ENCODE data around the gene IL9. TPM values are rescaled to one million over a fixed set of nuclear protein-coding genes. Genes with fewer than 3 reads are reported as not detected.

IL9 gene
- total RNA-seq, 1 experiment from 2014 or later = not detected

- in situ Hi-C loops (cut with HindIII; ENCODE audit: low pct_unique_long_range_greater_than_20kb, low sequenced_read_pairs) (no loop called here), intact Hi-C loops (cut with micrococcal nuclease; ENCODE audit: unreplicated experiment) (loop anchor here (10.0 kb wide), 1 partner anchor 891 kb away; no protein-coding TSS in a partner anchor)
- ChIA-PET CTCF (interaction anchor here (1.3 kb wide), 1 partner anchor 322 kb away, joined by 3 read pairs; no protein-coding TSS in a partner anchor), POLR2A (no interaction called here)
- no TSS peak for BruUV-seq (replicated peaks)
- H3K9me3 ChIP-seq (ENCODE audit: control insufficient read depth, insufficient read depth, low read depth, low read length) = no peaks in the 10 kb centered on the region
- no peak overlapping the region for H3K4me3 ChIP-seq (ENCODE audit: low read depth in 2 of 2, low read length in 2 of 2)
- no peak overlapping the region for H3K27ac ChIP-seq (ENCODE audit: low read length)
- no peaks in the 10 kb centered on the region; the same call in 1 of the 2 replicates for H3K4me1 ChIP-seq (ENCODE audit: control insufficient read depth, insufficient read depth, low read length)
- DNase-seq (ENCODE audit: low read depth, low spot score) = no peak
- TF ChIP-seq, protein P1, sequence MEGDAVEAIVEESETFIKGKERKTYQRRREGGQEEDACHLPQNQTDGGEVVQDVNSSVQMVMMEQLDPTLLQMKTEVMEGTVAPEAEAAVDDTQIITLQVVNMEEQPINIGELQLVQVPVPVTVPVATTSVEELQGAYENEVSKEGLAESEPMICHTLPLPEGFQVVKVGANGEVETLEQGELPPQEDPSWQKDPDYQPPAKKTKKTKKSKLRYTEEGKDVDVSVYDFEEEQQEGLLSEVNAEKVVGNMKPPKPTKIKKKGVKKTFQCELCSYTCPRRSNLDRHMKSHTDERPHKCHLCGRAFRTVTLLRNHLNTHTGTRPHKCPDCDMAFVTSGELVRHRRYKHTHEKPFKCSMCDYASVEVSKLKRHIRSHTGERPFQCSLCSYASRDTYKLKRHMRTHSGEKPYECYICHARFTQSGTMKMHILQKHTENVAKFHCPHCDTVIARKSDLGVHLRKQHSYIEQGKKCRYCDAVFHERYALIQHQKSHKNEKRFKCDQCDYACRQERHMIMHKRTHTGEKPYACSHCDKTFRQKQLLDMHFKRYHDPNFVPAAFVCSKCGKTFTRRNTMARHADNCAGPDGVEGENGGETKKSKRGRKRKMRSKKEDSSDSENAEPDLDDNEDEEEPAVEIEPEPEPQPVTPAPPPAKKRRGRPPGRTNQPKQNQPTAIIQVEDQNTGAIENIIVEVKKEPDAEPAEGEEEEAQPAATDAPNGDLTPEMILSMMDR (IDR thresholded peaks at IDR 0.05) = peak; percentile 51; the same call in 1 of the 2 replicates
- TF ChIP-seq, protein P2, sequence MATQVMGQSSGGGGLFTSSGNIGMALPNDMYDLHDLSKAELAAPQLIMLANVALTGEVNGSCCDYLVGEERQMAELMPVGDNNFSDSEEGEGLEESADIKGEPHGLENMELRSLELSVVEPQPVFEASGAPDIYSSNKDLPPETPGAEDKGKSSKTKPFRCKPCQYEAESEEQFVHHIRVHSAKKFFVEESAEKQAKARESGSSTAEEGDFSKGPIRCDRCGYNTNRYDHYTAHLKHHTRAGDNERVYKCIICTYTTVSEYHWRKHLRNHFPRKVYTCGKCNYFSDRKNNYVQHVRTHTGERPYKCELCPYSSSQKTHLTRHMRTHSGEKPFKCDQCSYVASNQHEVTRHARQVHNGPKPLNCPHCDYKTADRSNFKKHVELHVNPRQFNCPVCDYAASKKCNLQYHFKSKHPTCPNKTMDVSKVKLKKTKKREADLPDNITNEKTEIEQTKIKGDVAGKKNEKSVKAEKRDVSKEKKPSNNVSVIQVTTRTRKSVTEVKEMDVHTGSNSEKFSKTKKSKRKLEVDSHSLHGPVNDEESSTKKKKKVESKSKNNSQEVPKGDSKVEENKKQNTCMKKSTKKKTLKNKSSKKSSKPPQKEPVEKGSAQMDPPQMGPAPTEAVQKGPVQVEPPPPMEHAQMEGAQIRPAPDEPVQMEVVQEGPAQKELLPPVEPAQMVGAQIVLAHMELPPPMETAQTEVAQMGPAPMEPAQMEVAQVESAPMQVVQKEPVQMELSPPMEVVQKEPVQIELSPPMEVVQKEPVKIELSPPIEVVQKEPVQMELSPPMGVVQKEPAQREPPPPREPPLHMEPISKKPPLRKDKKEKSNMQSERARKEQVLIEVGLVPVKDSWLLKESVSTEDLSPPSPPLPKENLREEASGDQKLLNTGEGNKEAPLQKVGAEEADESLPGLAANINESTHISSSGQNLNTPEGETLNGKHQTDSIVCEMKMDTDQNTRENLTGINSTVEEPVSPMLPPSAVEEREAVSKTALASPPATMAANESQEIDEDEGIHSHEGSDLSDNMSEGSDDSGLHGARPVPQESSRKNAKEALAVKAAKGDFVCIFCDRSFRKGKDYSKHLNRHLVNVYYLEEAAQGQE (IDR thresholded peaks at IDR 0.05; ENCODE audit: insufficient read depth in 1 of 2, low read depth in 2 of 2, low read length in 1 of 2) = no peak
- ATAC-seq = no peak
- H3K27me3 ChIP-seq (ENCODE audit: control insufficient read depth, insufficient read depth, low read length) = no peaks in the 10 kb centered on the region; the same call in 1 of the 2 replicates
- H3K36me3 ChIP-seq (ENCODE audit: control insufficient read depth, insufficient read depth, low read length) = no peaks in the 10 kb centered on the region
Measured at GRCh38 chr5:135883441-135883840, 12.2 kb downstream of the IL9 start.

DNA sequence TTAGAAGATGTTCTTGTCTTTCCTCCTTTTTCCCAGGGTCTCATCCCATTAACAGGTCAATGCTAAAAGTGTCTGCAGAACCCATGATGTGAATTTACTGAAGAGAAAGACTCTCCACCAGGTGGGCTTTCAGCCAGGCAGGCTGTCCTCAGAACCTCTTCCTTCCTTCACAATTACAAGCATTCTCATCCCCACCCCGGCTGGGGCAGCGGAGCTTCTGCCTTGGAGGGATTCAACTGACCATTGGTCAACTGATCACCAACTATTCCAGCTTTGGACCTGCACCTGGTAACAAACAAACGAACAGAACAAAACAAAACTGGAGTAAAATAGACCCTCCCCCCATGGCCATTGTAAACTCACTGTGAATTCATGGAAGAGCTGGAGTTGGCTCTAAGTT lies 12.6 kb downstream of the IL9 start:
- ChIA-PET POLR2A (no interaction called here), CTCF (interaction anchor here (1.3 kb wide), 1 partner anchor 322 kb away, joined by 3 read pairs; no protein-coding TSS in a partner anchor)
- Histone ChIP-seq H3K27ac (ENCODE audit: low read length) (no peak overlapping the region), H3K9me3 (ENCODE audit: control insufficient read depth, insufficient read depth, low read depth, low read length) (no peaks in the 10 kb centered on the region), H3K27me3 (ENCODE audit: control insufficient read depth, insufficient read depth, low read length) (no peaks in the 10 kb centered on the region; the same call in 1 of the 2 replicates), H3K36me3 (ENCODE audit: control insufficient read depth, insufficient read depth, low read length) (no peaks in the 10 kb centered on the region), H3K4me1 (ENCODE audit: control insufficient read depth, insufficient read depth, low read length) (no peaks in the 10 kb centered on the region; the same call in 1 of the 2 replicates), H3K4me3 (ENCODE audit: low read depth in 2 of 2, low read length in 2 of 2) (no peak overlapping the region)
- DNase-seq (ENCODE audit: low read depth, low spot score) (no peak), ATAC-seq (no peak)
- no TSS peak for BruUV-seq (replicated peaks)
- TF ChIP-seq POLR2AphosphoS5 (IDR thresholded peaks at IDR 0.05; ENCODE audit: low read depth, low read length) (no peak), SIN3A (IDR thresholded peaks at IDR 0.05; ENCODE audit: borderline replicate concordance, insufficient read depth, low read depth, low read length) (no peak)
- TF ChIP-seq, protein P1 (IDR thresholded peaks at IDR 0.05) = no peak
- intact Hi-C loops (cut with micrococcal nuclease; ENCODE audit: unreplicated experiment) (loop anchor here (10.0 kb wide), 1 partner anchor 892 kb away; no protein-coding TSS in a partner anchor), in situ Hi-C loops (cut with HindIII; ENCODE audit: low pct_unique_long_range_greater_than_20kb, low sequenced_read_pairs) (no loop called here)

All from Panc1 (cell line).